ENCODE results near the gene CRACDL.

The CRACDL gene, protein sequence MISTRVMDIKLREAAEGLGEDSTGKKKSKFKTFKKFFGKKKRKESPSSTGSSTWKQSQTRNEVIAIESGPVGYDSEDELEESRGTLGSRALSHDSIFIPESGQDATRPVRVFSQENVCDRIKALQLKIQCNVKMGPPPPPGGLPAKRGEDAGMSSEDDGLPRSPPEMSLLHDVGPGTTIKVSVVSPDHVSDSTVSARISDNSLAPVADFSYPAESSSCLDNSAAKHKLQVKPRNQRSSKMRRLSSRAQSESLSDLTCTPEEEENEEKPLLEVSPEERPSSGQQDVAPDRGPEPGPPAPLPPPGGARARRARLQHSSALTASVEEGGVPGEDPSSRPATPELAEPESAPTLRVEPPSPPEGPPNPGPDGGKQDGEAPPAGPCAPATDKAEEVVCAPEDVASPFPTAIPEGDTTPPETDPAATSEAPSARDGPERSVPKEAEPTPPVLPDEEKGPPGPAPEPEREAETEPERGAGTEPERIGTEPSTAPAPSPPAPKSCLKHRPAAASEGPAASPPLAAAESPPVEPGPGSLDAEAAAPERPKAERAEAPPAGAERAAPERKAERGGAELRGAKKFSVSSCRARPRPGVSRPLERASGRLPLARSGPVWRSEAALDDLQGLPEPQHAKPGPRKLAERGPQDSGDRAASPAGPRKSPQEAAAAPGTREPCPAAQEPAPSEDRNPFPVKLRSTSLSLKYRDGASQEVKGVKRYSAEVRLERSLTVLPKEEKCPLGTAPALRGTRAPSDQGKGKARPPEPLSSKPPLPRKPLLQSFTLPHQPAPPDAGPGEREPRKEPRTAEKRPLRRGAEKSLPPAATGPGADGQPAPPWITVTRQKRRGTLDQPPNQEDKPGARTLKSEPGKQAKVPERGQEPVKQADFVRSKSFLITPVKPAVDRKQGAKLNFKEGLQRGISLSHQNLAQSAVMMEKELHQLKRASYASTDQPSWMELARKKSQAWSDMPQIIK

DNA sequence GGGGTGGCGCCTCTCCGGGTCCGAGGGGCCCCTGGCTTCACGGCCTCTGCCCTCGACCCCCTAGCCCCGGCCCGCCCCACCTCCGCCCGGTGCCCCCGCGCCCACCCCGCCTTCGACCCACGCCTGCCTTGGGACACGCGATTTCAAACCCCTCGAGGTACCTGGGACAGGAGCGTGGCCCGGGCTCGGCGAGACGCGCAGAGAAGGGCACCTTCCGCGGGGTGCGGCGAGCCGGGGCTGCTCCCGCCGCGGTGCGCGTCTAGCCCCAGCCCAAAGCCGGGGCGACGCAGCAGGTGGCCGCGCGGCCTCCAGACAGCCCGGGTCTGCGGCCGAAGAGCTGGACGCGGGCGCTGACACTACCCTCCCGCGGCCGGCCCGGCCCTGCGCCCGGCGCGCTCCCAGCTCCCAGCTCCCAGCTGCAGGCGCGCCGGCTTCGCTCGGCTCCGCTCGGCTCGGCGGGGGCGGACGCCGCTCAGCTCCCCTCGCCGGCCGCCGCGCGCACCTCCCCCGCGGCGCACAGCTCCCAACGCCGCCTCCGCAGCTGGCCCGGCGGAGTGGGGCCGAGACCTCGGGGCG is at the start of gene CRACDL:
Gene CRACDL, minus strand, starts transcription at position 449 of the 576 bp plus-strand sequence. CDS start 89,425 bp downstream, outside the sequence.
- peak within 1 kb of the TSS; percentile 41 for H3K4me3 ChIP-seq (ENCODE audit: low read depth, low read length)
- DNase-seq (ENCODE audit: low read depth), result no peak
- TF ChIP-seq, protein P1, sequence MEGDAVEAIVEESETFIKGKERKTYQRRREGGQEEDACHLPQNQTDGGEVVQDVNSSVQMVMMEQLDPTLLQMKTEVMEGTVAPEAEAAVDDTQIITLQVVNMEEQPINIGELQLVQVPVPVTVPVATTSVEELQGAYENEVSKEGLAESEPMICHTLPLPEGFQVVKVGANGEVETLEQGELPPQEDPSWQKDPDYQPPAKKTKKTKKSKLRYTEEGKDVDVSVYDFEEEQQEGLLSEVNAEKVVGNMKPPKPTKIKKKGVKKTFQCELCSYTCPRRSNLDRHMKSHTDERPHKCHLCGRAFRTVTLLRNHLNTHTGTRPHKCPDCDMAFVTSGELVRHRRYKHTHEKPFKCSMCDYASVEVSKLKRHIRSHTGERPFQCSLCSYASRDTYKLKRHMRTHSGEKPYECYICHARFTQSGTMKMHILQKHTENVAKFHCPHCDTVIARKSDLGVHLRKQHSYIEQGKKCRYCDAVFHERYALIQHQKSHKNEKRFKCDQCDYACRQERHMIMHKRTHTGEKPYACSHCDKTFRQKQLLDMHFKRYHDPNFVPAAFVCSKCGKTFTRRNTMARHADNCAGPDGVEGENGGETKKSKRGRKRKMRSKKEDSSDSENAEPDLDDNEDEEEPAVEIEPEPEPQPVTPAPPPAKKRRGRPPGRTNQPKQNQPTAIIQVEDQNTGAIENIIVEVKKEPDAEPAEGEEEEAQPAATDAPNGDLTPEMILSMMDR (IDR thresholded peaks at IDR 0.05; ENCODE audit: control insufficient read depth, extremely low read depth, insufficient read depth), result no peak

DNA sequence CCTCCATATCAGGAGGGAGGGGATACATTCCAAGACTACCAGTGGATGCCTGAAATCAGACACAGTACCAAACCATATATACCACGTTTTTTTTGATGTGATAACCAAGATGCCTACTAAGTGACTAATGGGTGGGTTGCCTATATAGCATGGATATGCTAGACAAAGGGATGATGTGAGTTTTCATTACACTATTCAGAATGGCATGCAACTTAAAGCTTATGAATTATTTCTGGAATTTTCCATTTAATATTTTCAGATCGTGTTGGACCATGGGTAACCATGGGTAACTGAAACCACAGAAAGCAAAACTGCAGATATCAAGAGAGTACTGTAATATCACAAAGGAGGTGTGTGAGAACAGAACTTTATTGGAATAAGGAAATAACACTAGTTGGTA is 39.6 kb upstream of the CRACDL start:
- DNase-seq (ENCODE audit: low read depth), result no peak
- TF ChIP-seq, protein P1 (IDR thresholded peaks at IDR 0.05; ENCODE audit: control insufficient read depth, extremely low read depth, insufficient read depth), result no peak
- H3K4me3 ChIP-seq (ENCODE audit: low read depth, low read length), result no peak overlapping the region

DNA sequence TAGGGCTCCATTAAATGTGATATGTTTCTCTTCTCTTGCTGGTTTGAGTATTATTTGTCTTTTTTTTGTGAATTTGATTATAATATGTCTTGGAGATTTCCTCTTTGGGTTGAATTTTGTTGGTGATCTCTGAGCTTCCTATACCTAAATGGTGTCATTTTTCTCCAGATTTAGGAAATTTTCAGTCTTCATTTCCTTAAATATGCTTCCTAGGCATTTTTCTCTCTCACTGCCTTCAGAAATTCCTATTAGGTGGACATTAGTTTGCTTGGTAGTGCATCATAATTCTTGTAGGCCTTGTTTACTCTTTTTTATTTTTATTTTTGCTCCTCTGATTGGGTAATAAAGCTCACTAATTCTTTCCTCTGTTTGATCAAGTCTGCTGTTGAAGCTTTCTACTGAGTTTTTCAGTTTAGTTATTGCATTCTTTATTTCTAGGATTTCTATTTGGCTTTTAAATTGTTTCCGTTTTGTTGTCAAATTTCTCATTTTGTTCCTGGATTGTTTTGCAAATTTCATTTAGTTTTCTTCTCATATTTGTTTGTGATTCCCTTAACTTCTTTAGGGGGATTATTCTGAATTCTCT is 36.6 kb upstream of the CRACDL start:
- no peak overlapping the region for H3K4me3 ChIP-seq (ENCODE audit: low read depth, low read length)
- TF ChIP-seq, protein P1 (IDR thresholded peaks at IDR 0.05; ENCODE audit: control insufficient read depth, extremely low read depth, insufficient read depth), result no peak
- DNase-seq (ENCODE audit: low read depth), result no peak

DNA sequence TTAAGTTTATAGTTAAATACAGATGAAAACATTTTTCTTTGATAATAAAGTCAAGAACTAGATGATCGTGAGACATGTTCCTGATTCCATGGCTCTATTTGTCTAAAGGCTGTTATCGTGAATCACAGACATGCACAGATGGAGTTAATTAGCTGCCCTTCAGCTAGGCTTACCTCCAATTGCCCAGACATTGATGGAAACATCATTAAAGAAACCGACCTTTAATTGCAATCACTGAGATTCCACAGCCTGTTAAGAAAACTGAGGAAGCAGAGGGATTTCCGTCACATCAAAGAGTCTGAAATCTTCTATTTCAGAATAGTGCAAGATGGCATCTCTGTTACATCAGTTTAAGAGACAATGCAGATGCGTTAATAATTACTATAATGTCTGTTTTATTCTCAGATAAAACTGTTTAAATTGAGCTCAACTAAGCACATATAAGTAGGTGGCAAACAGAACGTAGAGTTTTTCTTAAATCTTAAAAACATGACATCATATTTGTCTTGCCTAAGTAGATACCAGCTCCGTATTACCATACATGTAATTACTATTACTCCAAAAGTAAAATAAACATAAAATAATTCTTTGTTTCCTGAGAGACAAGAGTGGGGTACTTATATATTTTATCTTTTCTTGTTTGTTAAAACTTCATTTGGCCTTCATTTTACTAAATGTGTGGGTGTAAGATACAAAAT is 23.9 kb upstream of the CRACDL start:
- no peak for DNase-seq (ENCODE audit: low read depth)
- TF ChIP-seq, protein P1 (IDR thresholded peaks at IDR 0.05; ENCODE audit: control insufficient read depth, extremely low read depth, insufficient read depth), result no peak
- H3K4me3 ChIP-seq (ENCODE audit: low read depth, low read length), result no peak overlapping the region

DNA sequence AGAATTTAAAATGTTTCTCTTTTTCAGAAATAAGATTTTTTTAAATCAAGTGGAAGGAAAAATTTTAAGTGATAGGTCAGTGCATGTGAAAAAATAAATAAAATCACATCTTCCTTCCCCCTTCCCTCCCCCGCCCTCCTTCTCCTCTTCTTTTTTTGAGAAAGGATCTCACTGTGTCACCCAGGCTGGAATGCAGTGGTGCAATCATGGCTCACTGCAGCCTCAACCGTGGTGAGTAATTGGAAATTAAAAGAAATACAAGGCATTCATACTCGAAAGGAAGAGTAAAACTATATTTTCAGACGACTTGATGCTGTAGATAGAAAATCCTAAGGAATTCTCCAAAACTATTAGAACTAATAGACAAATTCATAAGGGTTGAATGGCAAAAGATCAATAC is 16.9 kb upstream of the CRACDL start:
- DNase-seq (ENCODE audit: low read depth), result no peak
- TF ChIP-seq, protein P1 (IDR thresholded peaks at IDR 0.05; ENCODE audit: control insufficient read depth, extremely low read depth, insufficient read depth), result no peak
- no peak overlapping the region for H3K4me3 ChIP-seq (ENCODE audit: low read depth, low read length)

Measured in LNCaP clone FGC (cell line).